ENCODE results near the gene DNM3. TPM values are rescaled to one million over a fixed set of nuclear protein-coding genes. Genes with fewer than 3 reads are reported as not detected.
"Not testable (repeated sequence)": the region's sequence is repeated elsewhere in the genome, so short reads cannot be mapped to it uniquely, and the experiment has no call there.

The DNM3 gene
- total RNA-seq, 4 donors from 2014 or later: 2.7 to 4.5 (median 4.0) TPM

DNA sequence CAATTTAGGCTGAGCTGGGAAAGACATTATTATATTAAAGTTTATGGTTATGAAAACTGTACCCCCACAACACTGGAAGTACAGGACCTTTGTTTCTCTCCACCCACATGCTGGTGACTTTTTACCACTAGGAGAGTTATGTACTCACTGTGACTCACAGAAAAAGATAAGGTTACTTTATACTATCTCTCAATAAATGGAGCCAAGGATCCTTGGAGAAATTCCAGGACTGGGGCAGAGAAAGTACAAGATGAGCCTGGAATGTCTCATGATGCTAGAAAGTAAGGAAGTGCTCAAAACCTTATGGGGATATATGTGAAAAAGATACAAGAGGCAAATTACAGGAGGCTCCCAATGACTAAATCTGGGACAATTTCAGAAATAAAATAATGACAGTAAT lies 515.3 kb downstream of the DNM3 start:
- intact Hi-C loops (cut with DNase I; ENCODE audit: low total_unique reads): no loop called here
- DNase-seq (ENCODE audit: low spot score in 2 of 2): no peak
- no peak for TF ChIP-seq POLR2A (IDR thresholded peaks at IDR 0.05)
- TF ChIP-seq, protein P1, sequence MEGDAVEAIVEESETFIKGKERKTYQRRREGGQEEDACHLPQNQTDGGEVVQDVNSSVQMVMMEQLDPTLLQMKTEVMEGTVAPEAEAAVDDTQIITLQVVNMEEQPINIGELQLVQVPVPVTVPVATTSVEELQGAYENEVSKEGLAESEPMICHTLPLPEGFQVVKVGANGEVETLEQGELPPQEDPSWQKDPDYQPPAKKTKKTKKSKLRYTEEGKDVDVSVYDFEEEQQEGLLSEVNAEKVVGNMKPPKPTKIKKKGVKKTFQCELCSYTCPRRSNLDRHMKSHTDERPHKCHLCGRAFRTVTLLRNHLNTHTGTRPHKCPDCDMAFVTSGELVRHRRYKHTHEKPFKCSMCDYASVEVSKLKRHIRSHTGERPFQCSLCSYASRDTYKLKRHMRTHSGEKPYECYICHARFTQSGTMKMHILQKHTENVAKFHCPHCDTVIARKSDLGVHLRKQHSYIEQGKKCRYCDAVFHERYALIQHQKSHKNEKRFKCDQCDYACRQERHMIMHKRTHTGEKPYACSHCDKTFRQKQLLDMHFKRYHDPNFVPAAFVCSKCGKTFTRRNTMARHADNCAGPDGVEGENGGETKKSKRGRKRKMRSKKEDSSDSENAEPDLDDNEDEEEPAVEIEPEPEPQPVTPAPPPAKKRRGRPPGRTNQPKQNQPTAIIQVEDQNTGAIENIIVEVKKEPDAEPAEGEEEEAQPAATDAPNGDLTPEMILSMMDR (IDR thresholded peaks at IDR 0.05): no peak
- no peak overlapping the region for H3K4me3 ChIP-seq (ENCODE audit: low read depth, poor library complexity, severe bottlenecking)

DNA sequence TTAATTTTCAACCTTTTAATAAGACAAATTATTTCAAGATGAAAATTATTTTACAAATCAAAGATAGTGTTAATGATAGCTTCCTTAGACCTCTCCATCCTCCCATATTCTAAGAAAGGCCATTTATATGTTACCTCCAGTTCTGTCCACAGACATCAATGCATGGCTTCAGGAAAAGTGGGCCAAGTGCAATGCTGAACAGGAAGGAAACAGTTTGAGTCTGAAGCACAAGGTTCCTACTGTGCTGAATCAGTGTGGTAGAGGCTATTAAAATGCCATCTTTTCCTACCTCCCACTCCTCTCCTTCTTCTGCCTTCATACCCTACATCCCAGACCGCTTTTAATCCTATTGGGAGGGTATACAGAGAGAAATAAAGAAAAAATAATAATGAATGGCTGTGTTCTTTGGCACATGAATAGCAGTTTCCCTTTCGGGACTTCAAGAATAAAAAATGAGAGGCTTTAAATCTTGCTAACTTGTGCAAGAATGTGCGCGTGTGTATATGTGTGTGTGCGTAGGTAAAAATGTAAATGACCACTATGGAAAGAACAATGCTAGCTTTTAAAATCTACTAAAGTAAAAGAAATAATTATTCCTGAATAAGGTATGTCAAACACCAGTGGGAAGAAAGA lies 516.6 kb downstream of the DNM3 start:
- TF ChIP-seq POLR2A (IDR thresholded peaks at IDR 0.05): no peak
- TF ChIP-seq, protein P1 (IDR thresholded peaks at IDR 0.05): no peak
- no peak overlapping the region for H3K4me3 ChIP-seq (ENCODE audit: low read depth, poor library complexity, severe bottlenecking)
- 39 to 45% methylated on average over 5 of the region's 5 CpGs for WGBS, 2 donors
- no peak for DNase-seq (ENCODE audit: low spot score in 2 of 2)
- intact Hi-C loops (cut with DNase I; ENCODE audit: low total_unique reads): no loop called here

DNA sequence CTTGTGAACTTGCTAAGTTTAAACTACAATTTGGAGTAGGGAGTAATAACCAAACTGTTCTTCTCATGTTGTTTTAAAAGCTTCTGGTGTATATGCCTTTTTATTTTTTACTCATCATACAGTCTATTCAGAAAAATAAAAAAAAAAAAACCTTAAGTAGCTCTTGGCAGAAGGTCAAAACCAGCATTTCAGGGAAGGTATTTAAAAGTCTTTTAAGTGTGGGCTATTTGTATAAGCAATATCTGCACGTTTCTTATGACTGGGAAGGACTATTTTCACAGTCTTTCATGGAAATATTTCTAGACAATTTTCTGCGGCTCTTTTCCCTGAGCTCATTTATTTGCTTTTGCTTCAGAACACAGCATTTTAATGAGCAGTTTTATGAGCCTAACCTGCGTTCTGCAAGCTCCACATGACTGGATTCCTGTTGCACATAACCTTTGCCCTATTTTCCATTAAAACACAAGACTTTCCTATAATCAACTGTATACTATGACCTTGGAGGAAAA lies 518.2 kb downstream of the DNM3 start:
- no peak overlapping the region for H3K4me3 ChIP-seq (ENCODE audit: low read depth, poor library complexity, severe bottlenecking)
- DNase-seq (ENCODE audit: low spot score in 2 of 2): no peak
- intact Hi-C loops (cut with DNase I; ENCODE audit: low total_unique reads): no loop called here
- no peak for TF ChIP-seq POLR2A (IDR thresholded peaks at IDR 0.05)
- TF ChIP-seq, protein P1 (IDR thresholded peaks at IDR 0.05): no peak
- 10% methylated on average over 3 of the region's 3 CpGs for WGBS, 2 donors

DNA sequence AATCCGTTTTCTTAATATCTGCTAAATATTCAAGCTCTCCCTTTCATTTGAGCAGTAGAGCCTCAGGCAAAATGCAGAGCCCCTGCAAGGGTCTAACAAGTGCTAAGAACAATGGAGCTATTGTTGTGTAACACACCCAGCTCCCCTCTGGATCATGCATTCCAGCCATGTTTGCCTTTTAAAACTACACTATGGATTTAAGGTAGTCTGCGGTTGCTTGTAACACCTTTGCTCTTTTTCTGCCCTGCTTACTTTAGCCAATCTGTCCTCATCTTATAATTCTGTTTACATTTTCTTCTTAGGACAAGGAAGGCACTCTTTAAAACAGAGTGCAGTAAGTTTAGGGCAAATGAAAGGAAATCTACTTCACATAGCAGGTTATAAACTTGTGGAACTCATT lies 519.2 kb downstream of the DNM3 start:
- no peak for TF ChIP-seq POLR2A (IDR thresholded peaks at IDR 0.05)
- TF ChIP-seq, protein P1 (IDR thresholded peaks at IDR 0.05): no peak
- DNase-seq (ENCODE audit: low spot score in 2 of 2): no peak
- WGBS, 2 donors: 67 to 69% methylated on average over 2 of the region's 2 CpGs
- intact Hi-C loops (cut with DNase I; ENCODE audit: low total_unique reads): no loop called here
- H3K4me3 ChIP-seq (ENCODE audit: low read depth, poor library complexity, severe bottlenecking): no peak overlapping the region

DNA sequence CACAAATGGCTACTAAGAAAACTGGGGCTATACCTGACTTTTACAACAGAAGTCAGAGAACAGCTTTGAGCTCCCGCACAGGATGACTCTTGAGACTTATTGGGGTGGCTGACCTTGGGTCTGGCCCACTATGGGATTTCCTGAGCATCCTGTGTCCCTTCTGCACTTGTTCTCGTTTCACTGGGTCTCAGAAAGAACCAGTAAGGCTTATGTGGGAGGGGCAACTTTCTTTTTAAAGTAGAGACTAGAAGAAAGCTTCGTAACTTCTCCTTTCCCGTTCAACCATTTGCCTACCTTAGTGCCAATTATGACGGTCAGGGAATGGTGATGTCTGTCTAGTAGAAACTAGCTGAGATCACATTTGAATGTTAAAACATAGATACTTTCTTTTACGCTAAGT lies 519.7 kb downstream of the DNM3 start:
- no peak for TF ChIP-seq POLR2A (IDR thresholded peaks at IDR 0.05)
- TF ChIP-seq, protein P1 (IDR thresholded peaks at IDR 0.05): no peak
- no peak for DNase-seq (ENCODE audit: low spot score in 2 of 2)
- no peak overlapping the region for H3K4me3 ChIP-seq (ENCODE audit: low read depth, poor library complexity, severe bottlenecking)
- WGBS, 2 donors: 77 to 90% methylated on average over 6 of the region's 6 CpGs
- intact Hi-C loops (cut with DNase I; ENCODE audit: low total_unique reads): no loop called here

DNA sequence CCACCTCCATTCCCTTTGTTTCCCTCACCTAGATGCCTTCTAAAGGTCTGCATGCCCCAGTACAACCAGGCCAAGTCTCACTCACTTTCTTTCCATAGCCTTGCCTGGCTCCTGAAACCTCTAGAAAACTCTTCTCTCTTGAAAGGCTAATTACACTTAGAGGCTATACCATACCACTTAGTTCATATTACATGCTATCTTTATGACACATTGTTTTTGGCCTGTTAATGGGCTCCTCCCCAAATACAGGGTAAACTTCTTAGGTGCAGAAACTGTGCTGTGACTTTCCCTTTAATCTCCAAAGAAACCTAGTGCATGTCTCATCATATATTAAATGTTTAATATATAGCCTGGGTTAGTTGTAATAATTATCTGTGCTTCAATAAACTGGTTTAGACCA lies 522.6 kb downstream of the DNM3 start:
- H3K4me3 ChIP-seq (ENCODE audit: low read depth, poor library complexity, severe bottlenecking): no peak overlapping the region
- intact Hi-C loops (cut with DNase I; ENCODE audit: low total_unique reads): no loop called here
- DNase-seq (ENCODE audit: low spot score in 2 of 2): no peak
- TF ChIP-seq, protein P1 (IDR thresholded peaks at IDR 0.05): no peak
- no peak for TF ChIP-seq POLR2A (IDR thresholded peaks at IDR 0.05)

DNA sequence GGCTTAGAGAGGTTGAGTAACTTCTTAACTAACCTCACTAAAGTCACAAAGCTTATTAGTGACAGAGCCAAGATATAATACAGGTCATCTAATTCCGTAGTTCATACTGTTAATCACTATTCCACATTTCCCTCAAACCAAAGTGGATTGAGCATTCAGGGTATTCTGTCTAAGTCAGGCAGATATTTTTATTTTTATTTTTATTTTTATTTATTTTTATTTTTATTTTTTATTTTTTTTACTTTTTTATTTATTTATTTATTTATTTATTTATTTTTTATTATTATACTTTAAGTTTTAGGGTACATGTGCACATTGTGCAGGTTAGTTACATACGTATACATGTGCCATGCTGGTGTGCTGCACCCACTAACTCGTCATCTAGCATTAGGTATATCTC lies 530.3 kb downstream of the DNM3 start:
- intact Hi-C loops (cut with DNase I; ENCODE audit: low total_unique reads); DNase-seq (ENCODE audit: low spot score in 2 of 2); H3K4me3 ChIP-seq (ENCODE audit: low read depth, poor library complexity, severe bottlenecking): not testable (repeated sequence)
- 99 to 100% methylated on average over 3 of the region's 3 CpGs for WGBS, 2 donors

All from lower leg skin (tissue), 4 donors.